ENCODE data around the gene DUS2.

DUS2 gene

GRCh38 chr16:68061396-68061795 is 38.3 kb downstream of the DUS2 start:
- peaks cover under 1 to 72% of the 10 kb centered on the region in 2 experiments; a peak in 2 of 3 replicates for H3K36me3 ChIP-seq (ENCODE audit: control insufficient read depth in 2 of 2, insufficient read depth in 1 of 2, low read length in 2 of 2)
- ChIA-PET CTCF (interaction anchor here (0.6 to 1.6 kb wide), 3 partner anchors 10 to 26 kb away, joined by 4 read pairs; no protein-coding TSS in a partner anchor), POLR2A (interaction anchor here (1.1 kb wide), 1 partner anchor 23 kb away, joined by 6 read pairs; no protein-coding TSS in a partner anchor)

DNA sequence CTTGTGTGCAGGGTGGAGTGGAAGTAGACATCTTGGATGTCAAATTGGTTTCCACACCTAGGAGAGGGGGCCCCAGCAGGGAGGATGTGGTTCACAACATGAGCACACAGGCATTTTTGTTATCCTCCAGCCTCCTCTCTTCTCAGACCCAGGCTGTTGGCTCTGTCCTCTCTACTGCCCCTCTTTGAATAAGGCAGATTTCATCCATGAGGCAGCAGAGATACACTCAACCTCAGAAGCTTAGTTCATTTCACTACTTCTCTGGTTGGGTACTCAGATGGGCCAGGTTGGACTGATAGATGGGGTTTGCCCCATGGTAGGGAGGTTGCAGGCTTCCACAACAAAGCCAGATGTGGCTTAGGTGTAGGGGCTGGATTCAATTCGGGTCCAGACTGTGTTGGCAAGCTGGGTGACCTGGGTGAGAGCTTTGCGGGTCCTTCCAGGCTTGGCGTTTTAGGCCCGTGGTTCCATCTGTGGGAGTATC is 39.9 kb downstream of the DUS2 start:
- H3K27ac ChIP-seq (ENCODE audit: extremely low read depth, low read depth, low read length) = no peak overlapping the region
- H3K36me3 ChIP-seq (ENCODE audit: control insufficient read depth in 2 of 2, insufficient read depth in 1 of 2, low read length in 2 of 2) = peaks cover 0 to 73% of the 10 kb centered on the region in 2 experiments; a peak in 2 of 3 replicates
- H3K9me3 ChIP-seq (ENCODE audit: control insufficient read depth, insufficient read depth, low read depth, low read length) = no peaks in the 10 kb centered on the region
- ChIA-PET CTCF (interaction anchor here (0.6 to 1.9 kb wide), 8 partner anchors 9 to 246 kb away, joined by 3 to 7 read pairs (median 3); no protein-coding TSS in a partner anchor), POLR2A (interaction anchor here (0.6 kb wide), 1 partner anchor 39 kb away, joined by 5 read pairs; no protein-coding TSS in a partner anchor)
- H3K4me3 ChIP-seq (ENCODE audit: low read depth, low read length) = no peak overlapping the region
- H3K4me1 ChIP-seq (ENCODE audit: control insufficient read depth, insufficient read depth, low read length) = peaks cover under 1% of the 10 kb centered on the region; the same call in 1 of the 2 replicates
- TF ChIP-seq ZNF202 (tag by site-specific recombination; IDR thresholded peaks at IDR 0.05; ENCODE audit: borderline replicate concordance) (no peak), MEIS1 (CRISPR knock-in tag; IDR thresholded peaks at IDR 0.05; ENCODE audit: borderline replicate concordance) (no peak), ZBTB20 (tag by site-specific recombination; IDR thresholded peaks at IDR 0.05) (no peak), ZNF701 (tag by site-specific recombination; IDR thresholded peaks at IDR 0.05) (no peak), EGR2 (tag by site-specific recombination; IDR thresholded peaks at IDR 0.05; ENCODE audit: low read depth) (no peak), GFI1B (tag by site-specific recombination; IDR thresholded peaks at IDR 0.05) (no peak), KLF8 (tag by site-specific recombination; IDR thresholded peaks at IDR 0.05) (no peak), ZNF335 (tag by site-specific recombination; conservative IDR thresholded peaks at IDR 0.05) (no peak), HOXD13 (CRISPR knock-in tag; IDR thresholded peaks at IDR 0.05; ENCODE audit: borderline replicate concordance) (no peak), MZF1 (tag by site-specific recombination; IDR thresholded peaks at IDR 0.05; ENCODE audit: borderline replicate concordance) (no peak), ZSCAN23 (tag by site-specific recombination; IDR thresholded peaks at IDR 0.05) (no peak), ZNF19 (tag by site-specific recombination; IDR thresholded peaks at IDR 0.05; ENCODE audit: low read depth) (no peak), ZNF148 (tag by site-specific recombination; IDR thresholded peaks at IDR 0.05; ENCODE audit: borderline replicate concordance) (no peak), ZNF776 (tag by site-specific recombination; IDR thresholded peaks at IDR 0.05; ENCODE audit: borderline replicate concordance) (no peak)
- TF ChIP-seq, protein P1, sequence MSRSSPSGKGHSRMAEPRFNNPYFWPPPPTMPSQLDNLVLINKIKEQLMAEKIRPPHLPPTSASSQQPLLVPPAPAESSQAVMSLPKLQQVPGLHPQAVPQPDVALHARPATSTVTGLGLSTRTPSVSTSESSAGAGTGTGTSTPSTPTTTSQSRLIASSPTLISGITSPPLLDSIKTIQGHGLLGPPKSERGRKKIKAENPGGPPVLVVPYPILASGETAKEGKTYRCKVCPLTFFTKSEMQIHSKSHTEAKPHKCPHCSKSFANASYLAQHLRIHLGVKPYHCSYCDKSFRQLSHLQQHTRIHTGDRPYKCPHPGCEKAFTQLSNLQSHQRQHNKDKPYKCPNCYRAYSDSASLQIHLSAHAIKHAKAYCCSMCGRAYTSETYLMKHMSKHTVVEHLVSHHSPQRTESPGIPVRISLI (tag by site-specific recombination; IDR thresholded peaks at IDR 0.05) = no peak
- TF ChIP-seq, protein P2, sequence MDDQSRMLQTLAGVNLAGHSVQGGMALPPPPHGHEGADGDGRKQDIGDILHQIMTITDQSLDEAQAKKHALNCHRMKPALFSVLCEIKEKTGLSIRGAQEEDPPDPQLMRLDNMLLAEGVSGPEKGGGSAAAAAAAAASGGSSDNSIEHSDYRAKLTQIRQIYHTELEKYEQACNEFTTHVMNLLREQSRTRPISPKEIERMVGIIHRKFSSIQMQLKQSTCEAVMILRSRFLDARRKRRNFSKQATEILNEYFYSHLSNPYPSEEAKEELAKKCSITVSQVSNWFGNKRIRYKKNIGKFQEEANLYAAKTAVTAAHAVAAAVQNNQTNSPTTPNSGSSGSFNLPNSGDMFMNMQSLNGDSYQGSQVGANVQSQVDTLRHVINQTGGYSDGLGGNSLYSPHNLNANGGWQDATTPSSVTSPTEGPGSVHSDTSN (CRISPR knock-in tag; IDR thresholded peaks at IDR 0.05) = no peak

More at GRCh38 chr16:68061396-68061795, 38.3 kb downstream of the DUS2 start:
- Histone ChIP-seq H3K9me3 (ENCODE audit: control insufficient read depth, insufficient read depth, low read depth, low read length) (no peaks in the 10 kb centered on the region), H3K4me1 (ENCODE audit: control insufficient read depth, insufficient read depth, low read length) (no peaks in the 10 kb centered on the region), H3K4me3 (ENCODE audit: low read depth, low read length) (no peak overlapping the region), H3K27ac (ENCODE audit: extremely low read depth, low read depth, low read length) (no peak overlapping the region)
- TF ChIP-seq ZNF239 (tag by site-specific recombination; IDR thresholded peaks at IDR 0.05) (no peak), SP7 (tag by site-specific recombination; IDR thresholded peaks at IDR 0.05) (no peak), ZNF660 (tag by site-specific recombination; IDR thresholded peaks at IDR 0.05) (no peak), ZBTB17 (tag by site-specific recombination; IDR thresholded peaks at IDR 0.05) (no peak), ZNF23 (tag by site-specific recombination; IDR thresholded peaks at IDR 0.05; ENCODE audit: borderline replicate concordance) (no peak), ZNF223 (tag by site-specific recombination; IDR thresholded peaks at IDR 0.05) (no peak), ZNF350 (tag by site-specific recombination; IDR thresholded peaks at IDR 0.05) (no peak), ZSCAN5A (tag by site-specific recombination; IDR thresholded peaks at IDR 0.05) (no peak), ZNF837 (tag by site-specific recombination; IDR thresholded peaks at IDR 0.05) (no peak), ZNF623 (tag by site-specific recombination; IDR thresholded peaks at IDR 0.05) (no peak), ZNF174 (tag by site-specific recombination; IDR thresholded peaks at IDR 0.05) (no peak), ZSCAN30 (tag by site-specific recombination; IDR thresholded peaks at IDR 0.05) (no peak), ZNF529 (tag by site-specific recombination; IDR thresholded peaks at IDR 0.05; ENCODE audit: insufficient replicate concordance) (no peak), ZNF121 (tag by site-specific recombination; IDR thresholded peaks at IDR 0.05) (no peak), ZFHX2 (tag by site-specific recombination; conservative IDR thresholded peaks at IDR 0.05) (no peak), ZNF404 (tag by site-specific recombination; IDR thresholded peaks at IDR 0.05) (no peak)
- TF ChIP-seq, protein P3, sequence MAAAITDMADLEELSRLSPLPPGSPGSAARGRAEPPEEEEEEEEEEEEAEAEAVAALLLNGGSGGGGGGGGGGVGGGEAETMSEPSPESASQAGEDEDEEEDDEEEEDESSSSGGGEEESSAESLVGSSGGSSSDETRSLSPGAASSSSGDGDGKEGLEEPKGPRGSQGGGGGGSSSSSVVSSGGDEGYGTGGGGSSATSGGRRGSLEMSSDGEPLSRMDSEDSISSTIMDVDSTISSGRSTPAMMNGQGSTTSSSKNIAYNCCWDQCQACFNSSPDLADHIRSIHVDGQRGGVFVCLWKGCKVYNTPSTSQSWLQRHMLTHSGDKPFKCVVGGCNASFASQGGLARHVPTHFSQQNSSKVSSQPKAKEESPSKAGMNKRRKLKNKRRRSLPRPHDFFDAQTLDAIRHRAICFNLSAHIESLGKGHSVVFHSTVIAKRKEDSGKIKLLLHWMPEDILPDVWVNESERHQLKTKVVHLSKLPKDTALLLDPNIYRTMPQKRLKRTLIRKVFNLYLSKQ (tag by site-specific recombination; IDR thresholded peaks at IDR 0.05; ENCODE audit: borderline replicate concordance) = no peak
